GM18873 (cell line): ENCODE results near the gene MRPL55.

Source experiments
- ATAC-seq: cut with Tn5 transposase; IDR thresholded peaks from one replicate; pipeline ENCODE4 v1.9.1; 2021; ENCODE audit warnings: mild to moderate bottlenecking, moderate library complexity, moderate number of reproducible peaks; ENCODE audit not compliant: unreplicated experiment, low FRiP score

The MRPL55 gene

GRCh38 chr1:228088586-228089498, 20.3 kb downstream of the MRPL55 start:
- no peak for ATAC-seq

GRCh38 chr1:228087771-228088251, 21.3 kb downstream of the MRPL55 start:
- ATAC-seq, result no peak

GRCh38 chr1:228085287-228085951, 23.7 kb downstream of the MRPL55 start:
- ATAC-seq, result no peak

GRCh38 chr1:228084797-228085196, 24.3 kb downstream of the MRPL55 start:
- no peak for ATAC-seq

- no peak for ATAC-seq
These were observed 24.8 kb downstream of the MRPL55 start for GRCh38 chr1:228084325-228084724.

GRCh38 chr1:228083871-228084278, 25.2 kb downstream of the MRPL55 start:
- no peak for ATAC-seq

- peak; percentile 1 for ATAC-seq
These were observed 25.9 kb downstream of the MRPL55 start for GRCh38 chr1:228082918-228083870.

GRCh38 chr1:228082214-228082917, 26.7 kb downstream of the MRPL55 start, which contains the start of gene ARF1:
Gene ARF1, plus strand, starts transcription at chr1:228082708. Its CDS starts 14,407 bp downstream, at chr1:228097115.
- ATAC-seq, result peak; percentile 57

- ATAC-seq, result no peak
These were observed 27.4 kb downstream of the MRPL55 start for GRCh38 chr1:228081578-228082213.

- no peak for ATAC-seq
These were observed 28.0 kb downstream of the MRPL55 start for GRCh38 chr1:228081144-228081543.

- no peak for ATAC-seq
These were observed 29.4 kb downstream of the MRPL55 start for GRCh38 chr1:228079601-228080263.

GRCh38 chr1:228079013-228079412, 30.1 kb downstream of the MRPL55 start:
- no peak for ATAC-seq

- no peak for ATAC-seq
These were observed 31.4 kb downstream of the MRPL55 start for GRCh38 chr1:228077565-228078330.

GRCh38 chr1:228076796-228077430, 32.2 kb downstream of the MRPL55 start:
- ATAC-seq, result no peak

GRCh38 chr1:228075801-228076271, 33.3 kb downstream of the MRPL55 start:
- ATAC-seq, result no peak

GRCh38 chr1:228074954-228075730, 34.0 kb downstream of the MRPL55 start:
- no peak for ATAC-seq
